Mammary epithelial cell (primary cell): ENCODE measurements around the gene ACTN1.

ENCODE experiments used
- CTCF ChIP-seq, 2 donors: IDR thresholded peaks in 1 of 2; conservative IDR thresholded peaks in 1 of 2; 2 replicates each; pipeline ENCODE4 v1.5.1; 2011 to 2012; ENCODE audit warnings: inconsistent platforms in 2 of 2, low read length in 2 of 2, mild to moderate bottlenecking in 2 of 2, control low read depth in 1 of 2, low read depth in 1 of 2; ENCODE audit not compliant: insufficient read depth in 1 of 2; ENCODE audit errors: extremely low read depth in 1 of 2
- EZH2 ChIP-seq: IDR thresholded peaks from 2 replicates; pipeline ENCODE4 v1.6.1; 2012; ENCODE audit warnings: low read length, inconsistent platforms, borderline replicate concordance

- TF ChIP-seq CTCF (conservative IDR thresholded peaks at IDR 0.05 in 1 of 2, IDR thresholded peaks at IDR 0.05 in 1 of 2; ENCODE audit: extremely low read depth in 1 of 2, insufficient read depth in 1 of 2, low read depth in 1 of 2, low read length in 2 of 2) (no peak), EZH2 (no peak)
Observed at GRCh38 chr14:68935761-68936214, 43.3 kb downstream of the ACTN1 start.
